BLaER1 (cell line): ENCODE measurements around the gene IQSEC1.

ENCODE experiments used
- H3K27ac ChIP-seq: shearing (Covaris generic); formaldehyde crosslinking; 2 replicates; pipeline ENCODE4 v1.8.1; 2022
- H3K27me3 ChIP-seq: shearing (Covaris generic); formaldehyde crosslinking; 2 replicates; pipeline ENCODE4 v1.8.1; 2022
- H3K36me3 ChIP-seq: shearing (Covaris generic); formaldehyde crosslinking; 2 replicates; pipeline ENCODE4 v1.8.1; 2022
- H3K4me1 ChIP-seq: shearing (Covaris generic); formaldehyde crosslinking; 2 replicates; pipeline ENCODE4 v1.8.1; 2022
- H3K4me2 ChIP-seq: shearing (Covaris generic); formaldehyde crosslinking; 2 replicates; pipeline ENCODE4 v1.8.1; 2022
- H3K4me3 ChIP-seq: shearing (Covaris generic); formaldehyde crosslinking; 2 replicates; pipeline ENCODE4 v1.8.1; 2022
- H3K9ac ChIP-seq: shearing (Covaris generic); formaldehyde crosslinking; 2 replicates; pipeline ENCODE4 v1.8.1; 2022
- H3K9me3 ChIP-seq: shearing (Covaris generic); formaldehyde crosslinking; 2 replicates; pipeline ENCODE4 v1.8.1; 2022
- H4K20me1 ChIP-seq: shearing (Covaris generic); formaldehyde crosslinking; 2 replicates; pipeline ENCODE4 v1.8.1; 2022
- Cebpa-rat ChIP-seq: shearing (Covaris generic); IDR thresholded peaks from 2 replicates; pipeline ENCODE4 v1.8.1; 2022

The IQSEC1 gene

GRCh38 chr3:13073326-13074005 is at the start of gene IQSEC1:
Gene IQSEC1, minus strand, starts transcription at chr3:13073429. Its CDS starts 415 bp downstream, at chr3:13073014.
- Histone ChIP-seq H3K27ac (peak within 1 kb of the TSS; percentile 95), H3K4me3 (peak within 1 kb of the TSS; percentile 71), H4K20me1 (peaks cover under 1% of the 10 kb centered on the region; the same call in 1 of the 2 replicates), H3K36me3 (no peaks in the 10 kb centered on the region), H3K4me2 (peak within 1 kb of the TSS; percentile 98), H3K27me3 (no peaks in the 10 kb centered on the region), H3K9me3 (no peaks in the 10 kb centered on the region), H3K4me1 (peaks cover 97% of the 10 kb centered on the region), H3K9ac (peak within 1 kb of the TSS; percentile 85)
- no peak for TF ChIP-seq Cebpa-rat

- no peaks in the 10 kb centered on the region for H3K27me3 ChIP-seq
- H4K20me1 ChIP-seq: no peaks in the 10 kb centered on the region
- H3K36me3 ChIP-seq: no peaks in the 10 kb centered on the region
- no peak overlapping the region for H3K27ac ChIP-seq
- H3K4me3 ChIP-seq: no peak overlapping the region
- no peaks in the 10 kb centered on the region for H3K9me3 ChIP-seq
- TF ChIP-seq Cebpa-rat: no peak
- no peak overlapping the region for H3K4me2 ChIP-seq
- H3K9ac ChIP-seq: no peak overlapping the region
- H3K4me1 ChIP-seq: peaks cover 14% of the 10 kb centered on the region
These were observed 49.1 kb upstream of the IQSEC1 start for GRCh38 chr3:13122081-13123012.

- no peaks in the 10 kb centered on the region for H4K20me1 ChIP-seq
- H3K9ac ChIP-seq: no peak overlapping the region
- no peak overlapping the region for H3K27ac ChIP-seq
- no peak overlapping the region for H3K4me2 ChIP-seq
- peaks cover 14% of the 10 kb centered on the region for H3K4me1 ChIP-seq
- H3K36me3 ChIP-seq: no peaks in the 10 kb centered on the region
- no peak overlapping the region for H3K4me3 ChIP-seq
- H3K27me3 ChIP-seq: no peaks in the 10 kb centered on the region
- H3K9me3 ChIP-seq: no peaks in the 10 kb centered on the region
- TF ChIP-seq Cebpa-rat: no peak
These were observed 48.3 kb upstream of the IQSEC1 start for GRCh38 chr3:13121553-13122001.

GRCh38 chr3:13120928-13121552 is 47.8 kb upstream of the IQSEC1 start:
- H3K9ac ChIP-seq: no peak overlapping the region
- no peak overlapping the region for H3K4me3 ChIP-seq
- no peak for TF ChIP-seq Cebpa-rat
- no peak overlapping the region for H3K27ac ChIP-seq
- no peak overlapping the region for H3K4me2 ChIP-seq
- no peaks in the 10 kb centered on the region for H3K36me3 ChIP-seq
- H3K4me1 ChIP-seq: peaks cover 15% of the 10 kb centered on the region
- H3K9me3 ChIP-seq: no peaks in the 10 kb centered on the region
- H4K20me1 ChIP-seq: no peaks in the 10 kb centered on the region
- no peaks in the 10 kb centered on the region for H3K27me3 ChIP-seq

GRCh38 chr3:13120289-13120927 is 47.2 kb upstream of the IQSEC1 start:
- Histone ChIP-seq H3K9ac (no peak overlapping the region), H3K27ac (no peak overlapping the region), H3K27me3 (no peaks in the 10 kb centered on the region), H4K20me1 (no peaks in the 10 kb centered on the region), H3K9me3 (no peaks in the 10 kb centered on the region), H3K4me2 (no peak overlapping the region), H3K36me3 (no peaks in the 10 kb centered on the region), H3K4me1 (peaks cover 21% of the 10 kb centered on the region), H3K4me3 (no peak overlapping the region)
- TF ChIP-seq Cebpa-rat: no peak

- no peaks in the 10 kb centered on the region for H3K9me3 ChIP-seq
- H3K36me3 ChIP-seq: no peaks in the 10 kb centered on the region
- no peak overlapping the region for H3K4me3 ChIP-seq
- H3K4me2 ChIP-seq: peak overlapping the region; percentile 32; the same call in 1 of the 2 replicates
- no peak overlapping the region for H3K9ac ChIP-seq
- H3K27ac ChIP-seq: no peak overlapping the region
- no peak for TF ChIP-seq Cebpa-rat
- no peaks in the 10 kb centered on the region for H4K20me1 ChIP-seq
- H3K27me3 ChIP-seq: no peaks in the 10 kb centered on the region
- H3K4me1 ChIP-seq: peaks cover 29% of the 10 kb centered on the region
These were observed 46.4 kb upstream of the IQSEC1 start for GRCh38 chr3:13119471-13120220.

- Histone ChIP-seq H3K36me3 (no peaks in the 10 kb centered on the region), H3K4me3 (no peak overlapping the region), H3K4me2 (no peak overlapping the region), H3K9ac (no peak overlapping the region), H4K20me1 (no peaks in the 10 kb centered on the region), H3K27me3 (no peaks in the 10 kb centered on the region), H3K4me1 (peaks cover 57% of the 10 kb centered on the region), H3K27ac (no peak overlapping the region), H3K9me3 (no peaks in the 10 kb centered on the region)
- no peak for TF ChIP-seq Cebpa-rat
These were observed 43.2 kb upstream of the IQSEC1 start for GRCh38 chr3:13116426-13116825.

GRCh38 chr3:13115991-13116390 is 42.8 kb upstream of the IQSEC1 start:
- H3K4me3 ChIP-seq: no peak overlapping the region
- H4K20me1 ChIP-seq: no peaks in the 10 kb centered on the region
- H3K4me2 ChIP-seq: 0 out of 2 replicates have a peak overlapping the region, but pooled peaks have one; percentile 54
- H3K4me1 ChIP-seq: peaks cover 61% of the 10 kb centered on the region
- H3K36me3 ChIP-seq: no peaks in the 10 kb centered on the region
- no peak for TF ChIP-seq Cebpa-rat
- H3K9me3 ChIP-seq: no peaks in the 10 kb centered on the region
- H3K27ac ChIP-seq: no peak overlapping the region
- no peak overlapping the region for H3K9ac ChIP-seq
- H3K27me3 ChIP-seq: no peaks in the 10 kb centered on the region

GRCh38 chr3:13115576-13115910 is 42.3 kb upstream of the IQSEC1 start:
- H3K27ac ChIP-seq: no peak overlapping the region
- H3K4me1 ChIP-seq: peaks cover 66% of the 10 kb centered on the region
- H3K36me3 ChIP-seq: no peaks in the 10 kb centered on the region
- TF ChIP-seq Cebpa-rat: no peak
- no peak overlapping the region for H3K9ac ChIP-seq
- H3K9me3 ChIP-seq: no peaks in the 10 kb centered on the region
- peak overlapping the region; percentile 54; the same call in 1 of the 2 replicates for H3K4me2 ChIP-seq
- H3K27me3 ChIP-seq: no peaks in the 10 kb centered on the region
- no peak overlapping the region for H3K4me3 ChIP-seq
- H4K20me1 ChIP-seq: no peaks in the 10 kb centered on the region
